ENCODE measurements around the gene NFXL1.

- TF ChIP-seq CTCF (IDR thresholded peaks at IDR 0.05; ENCODE audit: insufficient read depth, low read length, poor library complexity, severe bottlenecking) (no peak), EZH2phosphoT487 (conservative IDR thresholded peaks at IDR 0.05; ENCODE audit: low read length) (no peak)
Measured at GRCh38 chr4:47858006-47858405, 56.4 kb downstream of the NFXL1 start.

All from SU-DHL-6 (cell line).